Measurements from ENCODE around the gene CCNJL.
"Not testable (repeated sequence)": the region's sequence is repeated elsewhere in the genome, so short reads cannot be mapped to it uniquely, and the experiment has no call there.

Gene CCNJL

DNA sequence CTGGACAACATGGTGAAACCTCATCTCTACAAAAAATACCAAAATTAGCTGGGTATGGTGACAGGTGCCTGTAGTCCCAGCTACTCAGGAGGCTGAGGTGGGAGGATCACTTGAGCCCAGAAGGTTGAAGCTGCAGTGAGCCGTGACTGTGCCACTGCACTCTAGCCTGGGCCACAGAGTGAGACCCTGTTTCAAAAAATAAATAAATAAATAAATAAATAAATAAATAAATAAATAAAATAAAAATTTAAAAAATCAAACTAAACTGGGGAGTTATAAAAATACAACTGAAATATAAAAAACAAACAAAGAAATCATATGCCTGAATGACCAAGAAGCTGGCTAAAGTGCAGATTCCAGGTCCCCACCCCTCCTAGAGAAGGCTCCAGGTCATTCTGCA lies 62.8 kb downstream of the CCNJL start:
- H3K27me3 ChIP-seq (ENCODE audit: insufficient read depth, low read length); H3K27ac ChIP-seq (ENCODE audit: low read depth, low read length); H2AFZ ChIP-seq (ENCODE audit: low read length, unreplicated experiment); H3K36me3 ChIP-seq (ENCODE audit: insufficient read depth, low read length); H3K79me2 ChIP-seq (ENCODE audit: control insufficient read depth, insufficient read depth, low read length, unreplicated experiment); H3K4me3 ChIP-seq (ENCODE audit: low read depth, low read length); H3K4me1 ChIP-seq (ENCODE audit: control insufficient read depth, insufficient read depth, low read length, unreplicated experiment): not testable (repeated sequence)

DNA sequence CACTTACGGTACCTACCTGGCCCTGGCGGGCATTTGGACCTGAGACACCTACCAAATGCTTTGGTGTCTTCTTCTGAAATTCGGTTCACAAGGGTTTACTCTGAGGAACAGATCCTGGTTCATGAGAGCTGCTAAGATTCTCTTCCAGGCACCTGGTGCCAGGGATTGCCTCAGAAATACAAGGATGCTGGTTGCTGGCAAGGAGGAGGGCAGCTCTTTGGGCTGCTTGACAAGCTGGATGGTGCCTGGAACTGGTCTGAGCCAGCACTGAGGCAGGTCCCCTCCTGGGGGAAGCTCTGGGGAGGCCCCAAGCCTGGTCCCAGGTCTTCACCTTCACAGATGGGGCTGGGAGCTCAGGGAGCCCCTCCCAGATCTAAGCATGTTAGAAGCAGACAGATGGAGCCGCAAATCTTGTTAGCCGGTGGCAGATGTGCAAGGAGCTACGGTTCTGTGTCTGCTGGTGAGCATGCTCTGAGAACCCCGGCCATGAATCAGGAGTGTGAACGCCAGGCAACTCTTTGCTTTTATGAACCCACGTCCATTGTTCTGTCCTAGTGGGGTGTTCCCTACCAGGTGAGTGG lies 66.8 kb downstream of the CCNJL start:
- Histone ChIP-seq H2AFZ (ENCODE audit: low read length, unreplicated experiment) (no peak overlapping the region), H3K79me2 (ENCODE audit: control insufficient read depth, insufficient read depth, low read length, unreplicated experiment) (no peaks in the 10 kb centered on the region), H3K4me1 (ENCODE audit: control insufficient read depth, insufficient read depth, low read length, unreplicated experiment) (no peaks in the 10 kb centered on the region), H3K27ac (ENCODE audit: low read depth, low read length) (no peak overlapping the region), H3K36me3 (ENCODE audit: insufficient read depth, low read length) (no peaks in the 10 kb centered on the region), H3K27me3 (ENCODE audit: insufficient read depth, low read length) (no peaks in the 10 kb centered on the region), H3K4me3 (ENCODE audit: low read depth, low read length) (no peak overlapping the region)

DNA sequence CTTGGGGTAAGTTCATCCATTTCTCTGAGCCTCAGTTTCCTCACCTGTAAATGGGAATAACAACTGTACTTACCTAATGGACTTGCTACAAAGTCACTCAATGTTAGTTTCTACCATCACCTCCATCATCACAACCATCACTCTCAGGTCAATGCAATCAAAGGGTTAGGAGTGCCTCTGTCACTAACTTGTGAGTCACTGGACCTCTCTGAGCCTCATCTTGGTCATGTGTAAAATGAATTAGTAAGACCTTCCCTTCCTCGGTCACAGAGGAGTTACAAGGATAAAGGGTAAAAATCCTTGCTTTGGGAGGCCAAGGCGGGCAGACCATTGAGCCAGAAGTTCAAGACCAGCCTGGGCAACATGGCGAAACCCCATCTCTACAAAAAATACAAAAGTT lies 70.2 kb downstream of the CCNJL start:
- H3K27ac ChIP-seq (ENCODE audit: low read depth, low read length), result no peak overlapping the region
- no peak overlapping the region for H3K4me3 ChIP-seq (ENCODE audit: low read depth, low read length)

DNA sequence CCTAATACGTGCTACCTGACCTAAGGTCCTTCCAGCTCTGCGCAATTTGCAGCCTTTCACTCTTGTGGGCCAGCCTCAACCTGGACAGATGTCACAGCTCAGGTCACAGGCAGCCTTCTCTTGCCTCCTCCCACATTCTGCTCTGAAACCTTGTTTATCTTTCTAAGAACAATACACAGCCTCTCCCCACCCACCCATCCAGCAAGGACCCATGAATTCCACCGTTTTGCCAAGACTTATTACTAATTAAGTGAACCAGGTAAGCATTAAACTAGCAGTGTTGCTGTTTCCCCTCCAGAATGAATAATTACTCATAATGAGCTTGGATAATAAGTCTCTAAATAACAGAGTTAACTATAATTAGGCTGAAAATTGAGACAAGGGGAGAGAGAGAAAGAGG lies 72.0 kb downstream of the CCNJL start:
- no peaks in the 10 kb centered on the region for H3K79me2 ChIP-seq (ENCODE audit: control insufficient read depth, insufficient read depth, low read length, unreplicated experiment)
- H3K4me1 ChIP-seq (ENCODE audit: control insufficient read depth, insufficient read depth, low read length, unreplicated experiment), result no peaks in the 10 kb centered on the region
- no peaks in the 10 kb centered on the region for H3K27me3 ChIP-seq (ENCODE audit: insufficient read depth, low read length)
- H2AFZ ChIP-seq (ENCODE audit: low read length, unreplicated experiment), result no peak overlapping the region
- no peak overlapping the region for H3K27ac ChIP-seq (ENCODE audit: low read depth, low read length)
- no peak overlapping the region for H3K4me3 ChIP-seq (ENCODE audit: low read depth, low read length)
- no peaks in the 10 kb centered on the region for H3K36me3 ChIP-seq (ENCODE audit: insufficient read depth, low read length)

More for the DNA sequence above, 70.2 kb downstream of the CCNJL start:
- H3K79me2 ChIP-seq (ENCODE audit: control insufficient read depth, insufficient read depth, low read length, unreplicated experiment), result no peaks in the 10 kb centered on the region
- no peaks in the 10 kb centered on the region for H3K36me3 ChIP-seq (ENCODE audit: insufficient read depth, low read length)
- no peak overlapping the region for H2AFZ ChIP-seq (ENCODE audit: low read length, unreplicated experiment)
- H3K27me3 ChIP-seq (ENCODE audit: insufficient read depth, low read length), result no peaks in the 10 kb centered on the region
- H3K4me1 ChIP-seq (ENCODE audit: control insufficient read depth, insufficient read depth, low read length, unreplicated experiment), result no peaks in the 10 kb centered on the region

DNA sequence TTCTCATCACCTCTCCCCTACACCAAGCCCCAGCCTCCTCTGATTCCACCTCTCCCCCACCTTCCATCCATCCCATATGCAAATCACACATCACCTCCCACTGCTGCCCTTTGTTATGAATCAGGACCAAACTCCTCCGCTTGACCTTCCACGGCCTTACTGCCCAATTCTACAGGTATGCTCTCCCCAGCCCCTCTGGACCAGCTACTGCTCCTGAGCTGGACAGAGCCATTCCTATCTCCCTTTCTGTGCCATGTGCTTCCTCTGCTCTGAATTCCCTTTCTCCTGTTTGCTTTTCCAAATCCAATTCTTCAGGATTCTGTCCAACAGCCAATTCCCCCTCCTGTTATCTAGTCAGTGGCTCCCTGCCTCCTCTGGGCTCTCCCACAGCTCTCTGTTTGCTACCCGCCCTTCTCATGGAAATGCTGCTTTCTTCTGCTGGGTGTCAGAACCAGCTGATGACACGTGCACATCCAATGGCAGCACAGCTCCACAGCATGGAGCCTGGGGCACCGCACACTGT lies 74.7 kb downstream of the CCNJL start:
- Histone ChIP-seq H3K79me2 (ENCODE audit: control insufficient read depth, insufficient read depth, low read length, unreplicated experiment) (no peaks in the 10 kb centered on the region), H2AFZ (ENCODE audit: low read length, unreplicated experiment) (no peak overlapping the region), H3K4me3 (ENCODE audit: low read depth, low read length) (no peak overlapping the region), H3K36me3 (ENCODE audit: insufficient read depth, low read length) (no peaks in the 10 kb centered on the region), H3K27ac (ENCODE audit: low read depth, low read length) (no peak overlapping the region), H3K4me1 (ENCODE audit: control insufficient read depth, insufficient read depth, low read length, unreplicated experiment) (no peaks in the 10 kb centered on the region), H3K27me3 (ENCODE audit: insufficient read depth, low read length) (no peaks in the 10 kb centered on the region)

DNA sequence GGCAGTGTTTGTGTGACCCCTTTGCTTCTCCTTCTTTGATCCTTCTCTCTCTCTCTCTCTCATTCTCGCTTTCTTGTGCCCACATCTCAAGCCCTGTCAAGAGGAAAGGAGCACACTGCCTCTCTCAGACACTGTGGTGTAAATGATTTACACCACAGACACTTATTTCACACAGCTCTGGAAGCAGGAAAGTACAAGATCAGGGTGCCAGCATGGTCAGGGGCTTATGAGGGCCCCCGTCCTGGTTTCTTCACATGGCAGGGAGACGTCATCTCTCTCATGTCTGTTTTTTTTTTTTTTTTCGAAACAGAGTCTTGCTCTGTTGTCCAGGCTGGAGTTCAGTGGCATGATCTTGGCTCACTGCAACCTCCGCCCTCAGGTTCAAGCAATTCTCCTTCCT lies 76.6 kb downstream of the CCNJL start:
- no peak overlapping the region for H3K4me3 ChIP-seq (ENCODE audit: low read depth, low read length)
- H3K27me3 ChIP-seq (ENCODE audit: insufficient read depth, low read length), result no peaks in the 10 kb centered on the region
- no peaks in the 10 kb centered on the region for H3K36me3 ChIP-seq (ENCODE audit: insufficient read depth, low read length)
- H3K4me1 ChIP-seq (ENCODE audit: control insufficient read depth, insufficient read depth, low read length, unreplicated experiment), result peaks cover 5% of the 10 kb centered on the region
- H2AFZ ChIP-seq (ENCODE audit: low read length, unreplicated experiment), result no peak overlapping the region
- H3K27ac ChIP-seq (ENCODE audit: low read depth, low read length), result no peak overlapping the region
- no peaks in the 10 kb centered on the region for H3K79me2 ChIP-seq (ENCODE audit: control insufficient read depth, insufficient read depth, low read length, unreplicated experiment)

DNA sequence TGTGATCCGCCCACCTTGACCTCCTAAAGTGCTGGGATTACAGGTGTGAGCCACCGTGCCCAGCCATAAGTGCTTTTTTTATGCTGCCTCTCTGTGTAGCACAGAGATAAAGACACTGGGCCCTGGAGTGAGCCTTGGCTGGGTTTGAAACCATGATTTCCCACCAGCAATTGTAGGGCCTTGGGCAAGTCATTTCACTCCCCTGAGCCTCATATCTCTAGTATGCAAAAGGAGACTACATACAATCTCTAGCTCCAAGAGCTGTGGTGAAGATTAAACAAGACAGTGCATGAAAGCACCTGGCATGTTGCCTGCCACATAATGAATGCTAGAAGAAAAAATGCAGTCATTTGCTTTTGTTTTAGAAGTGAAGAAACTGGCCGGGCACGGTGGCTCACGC lies 79.1 kb downstream of the CCNJL start:
- H3K27me3 ChIP-seq (ENCODE audit: insufficient read depth, low read length), result no peaks in the 10 kb centered on the region
- H3K79me2 ChIP-seq (ENCODE audit: control insufficient read depth, insufficient read depth, low read length, unreplicated experiment), result no peaks in the 10 kb centered on the region
- H2AFZ ChIP-seq (ENCODE audit: low read length, unreplicated experiment), result no peak overlapping the region
- no peak overlapping the region for H3K4me3 ChIP-seq (ENCODE audit: low read depth, low read length)
- peaks cover 8% of the 10 kb centered on the region for H3K4me1 ChIP-seq (ENCODE audit: control insufficient read depth, insufficient read depth, low read length, unreplicated experiment)
- H3K27ac ChIP-seq (ENCODE audit: low read depth, low read length), result no peak overlapping the region
- H3K36me3 ChIP-seq (ENCODE audit: insufficient read depth, low read length), result no peaks in the 10 kb centered on the region

DNA sequence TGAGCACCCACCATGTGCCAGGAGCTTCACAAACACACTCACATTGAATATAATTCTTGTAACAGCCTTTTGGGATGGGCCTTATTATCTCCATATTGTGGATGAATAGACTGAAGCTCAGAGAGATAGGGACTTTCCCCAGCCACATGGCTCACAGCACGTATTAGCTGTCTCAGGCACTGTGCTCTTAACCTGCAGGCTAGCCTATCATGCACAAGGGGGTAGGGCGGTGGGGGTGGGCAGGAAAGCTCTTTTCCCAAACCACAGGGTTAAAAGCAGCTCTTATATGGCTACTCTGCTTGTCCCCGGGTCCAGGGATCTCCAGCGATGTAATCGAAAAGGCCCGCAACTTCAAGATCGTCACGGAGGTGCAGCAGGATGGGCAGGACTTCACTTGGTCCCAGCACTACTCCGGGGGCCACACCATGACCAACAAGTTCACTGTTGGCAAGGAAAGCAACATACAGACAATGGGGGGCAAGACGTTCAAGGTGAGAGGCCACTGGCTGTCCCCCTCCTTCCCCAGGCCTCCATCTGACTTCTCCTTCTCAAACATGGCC lies 80.5 kb downstream of the CCNJL start:
- no peak overlapping the region for H2AFZ ChIP-seq (ENCODE audit: low read length, unreplicated experiment)
- H3K79me2 ChIP-seq (ENCODE audit: control insufficient read depth, insufficient read depth, low read length, unreplicated experiment), result no peaks in the 10 kb centered on the region

DNA sequence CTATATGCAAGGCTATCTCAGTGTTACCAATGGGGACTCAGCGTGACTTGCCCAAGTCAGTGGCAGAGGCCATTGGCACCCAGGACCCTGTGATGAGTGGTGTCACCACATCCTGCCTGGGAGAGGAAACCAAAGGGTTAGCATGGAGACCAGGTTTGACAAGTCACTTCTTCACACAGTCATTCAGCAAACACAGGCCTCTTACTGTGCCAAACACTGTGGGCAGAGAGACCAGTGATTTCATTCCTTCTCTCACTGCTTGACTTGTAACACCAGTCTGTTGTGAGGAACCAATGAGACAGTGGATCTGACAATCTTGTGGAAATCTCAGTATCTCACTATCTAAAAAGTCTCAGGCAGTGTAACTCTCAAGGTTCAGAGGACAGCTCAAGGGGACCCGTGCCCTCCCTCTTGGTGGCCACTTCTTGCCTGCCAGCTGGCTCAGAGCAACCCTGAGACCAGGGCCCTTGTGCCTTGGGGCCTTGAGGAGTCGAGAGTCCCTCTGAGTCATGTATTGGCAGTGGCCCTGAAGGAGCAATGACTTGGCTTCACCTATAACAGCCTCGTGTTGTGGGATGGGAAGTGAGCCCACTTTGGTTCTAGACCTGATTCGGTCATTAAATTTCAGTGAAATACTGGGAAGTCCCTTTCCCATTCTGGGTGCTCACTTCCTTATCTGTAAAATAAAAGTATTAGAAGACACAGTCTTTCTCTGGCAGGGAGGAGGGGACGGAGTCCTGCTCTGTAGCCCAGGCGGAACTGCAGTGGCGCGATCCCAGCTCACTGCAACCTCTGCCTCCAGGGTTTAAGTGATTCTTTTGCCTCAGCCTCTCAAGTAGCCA lies 81.5 kb downstream of the CCNJL start:
- Histone ChIP-seq H2AFZ (ENCODE audit: low read length, unreplicated experiment) (no peak overlapping the region), H3K27ac (ENCODE audit: low read depth, low read length) (no peak overlapping the region), H3K4me3 (ENCODE audit: low read depth, low read length) (no peak overlapping the region), H3K27me3 (ENCODE audit: insufficient read depth, low read length) (no peaks in the 10 kb centered on the region), H3K4me1 (ENCODE audit: control insufficient read depth, insufficient read depth, low read length, unreplicated experiment) (peaks cover 16% of the 10 kb centered on the region), H3K79me2 (ENCODE audit: control insufficient read depth, insufficient read depth, low read length, unreplicated experiment) (no peaks in the 10 kb centered on the region), H3K36me3 (ENCODE audit: insufficient read depth, low read length) (no peaks in the 10 kb centered on the region)

More for the DNA sequence above, 80.5 kb downstream of the CCNJL start:
- Histone ChIP-seq H3K27ac (ENCODE audit: low read depth, low read length) (no peak overlapping the region), H3K36me3 (ENCODE audit: insufficient read depth, low read length) (no peaks in the 10 kb centered on the region), H3K4me1 (ENCODE audit: control insufficient read depth, insufficient read depth, low read length, unreplicated experiment) (peaks cover 12% of the 10 kb centered on the region), H3K4me3 (ENCODE audit: low read depth, low read length) (no peak overlapping the region), H3K27me3 (ENCODE audit: insufficient read depth, low read length) (no peaks in the 10 kb centered on the region)

DNA sequence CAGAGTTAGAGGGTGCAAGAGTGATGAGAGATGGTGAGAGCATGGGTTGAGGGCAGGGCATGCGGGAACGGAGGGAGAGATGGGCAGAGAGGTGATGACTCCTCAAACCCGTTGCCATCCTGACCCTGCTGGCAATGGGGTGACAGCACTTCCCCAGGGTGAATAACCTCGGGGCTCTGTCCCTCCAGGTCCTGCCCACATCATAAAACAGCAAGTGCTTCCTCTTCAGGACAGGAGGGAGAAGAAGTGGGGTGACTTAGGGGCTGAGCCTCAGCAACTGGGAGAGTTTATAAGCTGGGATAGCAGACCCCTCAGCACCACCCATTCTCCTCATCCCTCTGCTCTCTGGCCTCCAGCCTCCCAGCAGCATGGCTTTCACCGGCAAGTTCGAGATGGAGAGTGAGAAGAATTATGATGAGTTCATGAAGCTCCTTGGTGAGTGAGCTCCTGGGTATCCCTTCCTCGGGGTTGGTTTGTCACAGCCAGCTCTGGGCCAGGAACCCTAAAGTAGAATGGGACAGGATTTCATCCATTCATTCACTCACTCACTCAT lies 83.1 kb downstream of the CCNJL start, which contains the start of gene FABP6:
FABP6 (plus strand) TSS at position 317 of the 553 bp plus-strand sequence; CDS start at position 369, 52 bp downstream.
- Histone ChIP-seq H3K36me3 (ENCODE audit: insufficient read depth, low read length) (no peaks in the 10 kb centered on the region), H2AFZ (ENCODE audit: low read length, unreplicated experiment) (no peak within 1 kb of the TSS), H3K27ac (ENCODE audit: low read depth, low read length) (no peak within 1 kb of the TSS), H3K79me2 (ENCODE audit: control insufficient read depth, insufficient read depth, low read length, unreplicated experiment) (no peaks in the 10 kb centered on the region), H3K4me1 (ENCODE audit: control insufficient read depth, insufficient read depth, low read length, unreplicated experiment) (peaks cover 16% of the 10 kb centered on the region), H3K4me3 (ENCODE audit: low read depth, low read length) (no peak within 1 kb of the TSS), H3K27me3 (ENCODE audit: insufficient read depth, low read length) (no peaks in the 10 kb centered on the region)
